Tibial artery (tissue), 4 donors: Measurements from ENCODE around the gene ARRDC3.

Experiments used
- DNase-seq, 2 donors: peaks; one replicate each; pipeline ENCODE4 v3.0.0-alpha.2; 2019
- H3K27ac ChIP-seq, 2 donors: fragments of 200-600 bp; sonication (generic) in 1 of 2; 1 replicate in 1 of 2; 2 replicates in 1 of 2; pipeline ENCODE4 v1.5.1; 2018 to 2019; ENCODE audit warnings: mild to moderate bottlenecking in 1 of 2
- H3K27me3 ChIP-seq, 2 donors: fragments of 200-600 bp; sonication (generic) in 1 of 2; one replicate each; pipeline versions ENCODE4 v1.5.1 to v1.6.0; 2016 to 2019
- H3K36me3 ChIP-seq, 3 donors: fragments of 200-600 bp; sonication (generic) in 2 of 3; one replicate each; pipeline ENCODE4 v1.5.1; 2016 to 2019; ENCODE audit warnings: mild to moderate bottlenecking in 2 of 3
- H3K4me1 ChIP-seq, 4 donors: fragments of 200-600 bp; sonication (generic) in 2 of 4; 1 replicate in 3 of 4; 2 replicates in 1 of 4; pipeline ENCODE4 v1.5.1; 2016 to 2019
- H3K4me3 ChIP-seq, 2 donors: fragments of 200-600 bp; sonication (generic) in 1 of 2; 1 replicate in 1 of 2; 2 replicates in 1 of 2; pipeline ENCODE4 v1.5.1; 2018 to 2019; ENCODE audit warnings: mild to moderate bottlenecking in 2 of 2
- H3K9me3 ChIP-seq, 3 donors: fragments of 200-600 bp; sonication (generic) in 1 of 3; one replicate each; pipeline ENCODE4 v1.5.1; 2016 to 2019
- intact Hi-C: fragments of 100-400 bp; cut with DNase I; formaldehyde crosslinking; loops from one replicate; pipeline ENCODE4 v1.15.0; 2023; ENCODE audit warnings: low total_unique reads
- TF ChIP-seq, protein P1 (sequence below), 2 experiments: fragments of 200-600 bp in 1 of 2; fragments of 450-650 bp in 1 of 2; IDR thresholded peaks; one replicate each; pipeline ENCODE4 v1.5.1; 2017 to 2019; ENCODE audit warnings: antibody characterized with exemption in 2 of 2, mild to moderate bottlenecking in 1 of 2, moderate library complexity in 1 of 2

The ARRDC3 gene

GRCh38 chr5:91419571-91420537 lies 36.7 kb upstream of the ARRDC3 start:
- H3K36me3 ChIP-seq, result no peaks in the 10 kb centered on the region
- H3K27ac ChIP-seq, result no peak overlapping the region
- TF ChIP-seq, protein P1, sequence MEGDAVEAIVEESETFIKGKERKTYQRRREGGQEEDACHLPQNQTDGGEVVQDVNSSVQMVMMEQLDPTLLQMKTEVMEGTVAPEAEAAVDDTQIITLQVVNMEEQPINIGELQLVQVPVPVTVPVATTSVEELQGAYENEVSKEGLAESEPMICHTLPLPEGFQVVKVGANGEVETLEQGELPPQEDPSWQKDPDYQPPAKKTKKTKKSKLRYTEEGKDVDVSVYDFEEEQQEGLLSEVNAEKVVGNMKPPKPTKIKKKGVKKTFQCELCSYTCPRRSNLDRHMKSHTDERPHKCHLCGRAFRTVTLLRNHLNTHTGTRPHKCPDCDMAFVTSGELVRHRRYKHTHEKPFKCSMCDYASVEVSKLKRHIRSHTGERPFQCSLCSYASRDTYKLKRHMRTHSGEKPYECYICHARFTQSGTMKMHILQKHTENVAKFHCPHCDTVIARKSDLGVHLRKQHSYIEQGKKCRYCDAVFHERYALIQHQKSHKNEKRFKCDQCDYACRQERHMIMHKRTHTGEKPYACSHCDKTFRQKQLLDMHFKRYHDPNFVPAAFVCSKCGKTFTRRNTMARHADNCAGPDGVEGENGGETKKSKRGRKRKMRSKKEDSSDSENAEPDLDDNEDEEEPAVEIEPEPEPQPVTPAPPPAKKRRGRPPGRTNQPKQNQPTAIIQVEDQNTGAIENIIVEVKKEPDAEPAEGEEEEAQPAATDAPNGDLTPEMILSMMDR (IDR thresholded peaks at IDR 0.05), result peak; percentile 76
- no peaks in the 10 kb centered on the region for H3K9me3 ChIP-seq
- H3K27me3 ChIP-seq, result no peaks in the 10 kb centered on the region
- intact Hi-C loops, result loop anchor here (5.0 to 10.0 kb wide), 2 partner anchors 485 to 553 kb away; no protein-coding TSS in a partner anchor
- H3K4me3 ChIP-seq, result no peak overlapping the region
- no peaks in the 10 kb centered on the region for H3K4me1 ChIP-seq
- DNase-seq, result peak; percentile 40 to 69

GRCh38 chr5:91419136-91419535 lies 36.0 kb upstream of the ARRDC3 start:
- intact Hi-C loops, result loop anchor here (5.0 kb wide), 1 partner anchor 552 kb away; no protein-coding TSS in a partner anchor
- Histone ChIP-seq H3K27me3 (no peaks in the 10 kb centered on the region), H3K4me3 (no peak overlapping the region), H3K9me3 (no peaks in the 10 kb centered on the region), H3K27ac (no peak overlapping the region), H3K36me3 (no peaks in the 10 kb centered on the region), H3K4me1 (no peaks in the 10 kb centered on the region)
- DNase-seq, result no peak
- TF ChIP-seq, protein P1 (IDR thresholded peaks at IDR 0.05), result no peak

GRCh38 chr5:91418158-91418557 lies 35.0 kb upstream of the ARRDC3 start:
- H3K4me3 ChIP-seq, result no peak overlapping the region
- no peaks in the 10 kb centered on the region for H3K36me3 ChIP-seq
- intact Hi-C loops, result loop anchor here (5.0 kb wide), 1 partner anchor 551 kb away; no protein-coding TSS in a partner anchor
- DNase-seq, result no peak
- TF ChIP-seq, protein P1 (IDR thresholded peaks at IDR 0.05), result no peak
- H3K4me1 ChIP-seq, result no peaks in the 10 kb centered on the region
- H3K27ac ChIP-seq, result no peak overlapping the region
- H3K9me3 ChIP-seq, result no peaks in the 10 kb centered on the region
- no peaks in the 10 kb centered on the region for H3K27me3 ChIP-seq

- TF ChIP-seq, protein P1 (IDR thresholded peaks at IDR 0.05), result no peak
- H3K27ac ChIP-seq, result no peak overlapping the region
- no peaks in the 10 kb centered on the region for H3K36me3 ChIP-seq
- no peaks in the 10 kb centered on the region for H3K4me1 ChIP-seq
- no peaks in the 10 kb centered on the region for H3K9me3 ChIP-seq
- no peak overlapping the region for H3K4me3 ChIP-seq
- intact Hi-C loops, result loop anchor here (5.0 kb wide), 1 partner anchor 550 kb away; no protein-coding TSS in a partner anchor
- no peak for DNase-seq
- no peaks in the 10 kb centered on the region for H3K27me3 ChIP-seq
These were observed 34.1 kb upstream of the ARRDC3 start for GRCh38 chr5:91417219-91417618.

- no peaks in the 10 kb centered on the region for H3K9me3 ChIP-seq
- no peaks in the 10 kb centered on the region for H3K27me3 ChIP-seq
- TF ChIP-seq, protein P1 (IDR thresholded peaks at IDR 0.05), result no peak
- H3K4me3 ChIP-seq, result no peak overlapping the region
- intact Hi-C loops, result loop anchor here (5.0 kb wide), 1 partner anchor 549 kb away; no protein-coding TSS in a partner anchor
- H3K4me1 ChIP-seq, result no peaks in the 10 kb centered on the region
- H3K36me3 ChIP-seq, result no peaks in the 10 kb centered on the region
- no peak overlapping the region for H3K27ac ChIP-seq
- DNase-seq, result no peak
These were observed 33.4 kb upstream of the ARRDC3 start for GRCh38 chr5:91416491-91416890.
